ENCODE results near the gene PAX3. TPM values are rescaled to one million over a fixed set of nuclear protein-coding genes. Genes with fewer than 3 reads are reported as not detected.

The PAX3 gene
- total RNA-seq, 1 donor from 2014 or later: 0.52 TPM

- no peak overlapping the region for H3K9ac ChIP-seq (ENCODE audit: low read depth in 1 of 3, low read length in 3 of 3)
- no peaks in the 10 kb centered on the region for H3K9me3 ChIP-seq (ENCODE audit: control insufficient read depth in 3 of 3, low read length in 3 of 3)
- peaks cover 5% of the 10 kb centered on the region in 3 donors for H3K27me3 ChIP-seq (ENCODE audit: control insufficient read depth in 3 of 3, insufficient read depth in 3 of 3, low read length in 3 of 3)
- no peak overlapping the region for H3K4me3 ChIP-seq (ENCODE audit: low read length in 3 of 3)
- peaks cover 0 to 7% (median 0%) of the 10 kb centered on the region in 3 donors for H3K36me3 ChIP-seq (ENCODE audit: control insufficient read depth in 3 of 3, insufficient read depth in 3 of 3, low read length in 3 of 3)
- no peak overlapping the region for H3K27ac ChIP-seq (ENCODE audit: low read depth, low read length)
- H3K4me1 ChIP-seq (ENCODE audit: control insufficient read depth in 3 of 3, insufficient read depth in 3 of 3, low read length in 3 of 3): no peaks in the 10 kb centered on the region
Observed at GRCh38 chr2:222203041-222203440, 95.8 kb downstream of the PAX3 start.

- Histone ChIP-seq H3K27me3 (ENCODE audit: control insufficient read depth in 3 of 3, insufficient read depth in 3 of 3, low read length in 3 of 3) (peaks cover 0 to 6% (median 0%) of the 10 kb centered on the region in 3 donors), H3K4me1 (ENCODE audit: control insufficient read depth in 3 of 3, insufficient read depth in 3 of 3, low read length in 3 of 3) (no peaks in the 10 kb centered on the region), H3K9me3 (ENCODE audit: control insufficient read depth in 3 of 3, low read length in 3 of 3) (no peaks in the 10 kb centered on the region), H3K4me3 (ENCODE audit: low read length in 3 of 3) (no peak overlapping the region), H3K27ac (ENCODE audit: low read depth, low read length) (no peak overlapping the region), H3K9ac (ENCODE audit: low read depth in 1 of 3, low read length in 3 of 3) (no peak overlapping the region), H3K36me3 (ENCODE audit: control insufficient read depth in 3 of 3, insufficient read depth in 3 of 3, low read length in 3 of 3) (peaks cover 0 to 3% (median 0%) of the 10 kb centered on the region in 3 donors)
Observed at GRCh38 chr2:222196159-222196558, 102.6 kb downstream of the PAX3 start.

GRCh38 chr2:222194669-222195068, 104.1 kb downstream of the PAX3 start:
- no peak overlapping the region for H3K4me3 ChIP-seq (ENCODE audit: low read length in 3 of 3)
- no peaks in the 10 kb centered on the region for H3K4me1 ChIP-seq (ENCODE audit: control insufficient read depth in 3 of 3, insufficient read depth in 3 of 3, low read length in 3 of 3)
- H3K36me3 ChIP-seq (ENCODE audit: control insufficient read depth in 3 of 3, insufficient read depth in 3 of 3, low read length in 3 of 3): no peaks in the 10 kb centered on the region
- H3K9me3 ChIP-seq (ENCODE audit: control insufficient read depth in 3 of 3, low read length in 3 of 3): no peaks in the 10 kb centered on the region
- no peak overlapping the region for H3K27ac ChIP-seq (ENCODE audit: low read depth, low read length)
- peaks cover 0 to 4% (median 0%) of the 10 kb centered on the region in 3 donors for H3K27me3 ChIP-seq (ENCODE audit: control insufficient read depth in 3 of 3, insufficient read depth in 3 of 3, low read length in 3 of 3)
- H3K9ac ChIP-seq (ENCODE audit: low read depth in 1 of 3, low read length in 3 of 3): no peak overlapping the region

GRCh38 chr2:222193328-222193983, 105.3 kb downstream of the PAX3 start:
- H3K9ac ChIP-seq (ENCODE audit: low read depth in 1 of 3, low read length in 3 of 3): no peak overlapping the region
- H3K27ac ChIP-seq (ENCODE audit: low read depth, low read length): no peak overlapping the region
- no peaks in the 10 kb centered on the region for H3K36me3 ChIP-seq (ENCODE audit: control insufficient read depth in 3 of 3, insufficient read depth in 3 of 3, low read length in 3 of 3)
- H3K27me3 ChIP-seq (ENCODE audit: control insufficient read depth in 3 of 3, insufficient read depth in 3 of 3, low read length in 3 of 3): peaks cover 0 to 4% (median 0%) of the 10 kb centered on the region in 3 donors
- H3K4me1 ChIP-seq (ENCODE audit: control insufficient read depth in 3 of 3, insufficient read depth in 3 of 3, low read length in 3 of 3): no peaks in the 10 kb centered on the region
- H3K9me3 ChIP-seq (ENCODE audit: control insufficient read depth in 3 of 3, low read length in 3 of 3): no peaks in the 10 kb centered on the region
- no peak overlapping the region for H3K4me3 ChIP-seq (ENCODE audit: low read length in 3 of 3)

- H3K27ac ChIP-seq (ENCODE audit: low read depth, low read length): no peak overlapping the region
- no peaks in the 10 kb centered on the region for H3K36me3 ChIP-seq (ENCODE audit: control insufficient read depth in 3 of 3, insufficient read depth in 3 of 3, low read length in 3 of 3)
- no peak overlapping the region for H3K9ac ChIP-seq (ENCODE audit: low read depth in 1 of 3, low read length in 3 of 3)
- no peak overlapping the region for H3K4me3 ChIP-seq (ENCODE audit: low read length in 3 of 3)
- H3K4me1 ChIP-seq (ENCODE audit: control insufficient read depth in 3 of 3, insufficient read depth in 3 of 3, low read length in 3 of 3): no peaks in the 10 kb centered on the region
- no peaks in the 10 kb centered on the region for H3K9me3 ChIP-seq (ENCODE audit: control insufficient read depth in 3 of 3, low read length in 3 of 3)
- no peaks in the 10 kb centered on the region for H3K27me3 ChIP-seq (ENCODE audit: control insufficient read depth in 3 of 3, insufficient read depth in 3 of 3, low read length in 3 of 3)
Observed at GRCh38 chr2:222180619-222181018, 118.2 kb downstream of the PAX3 start.

- Histone ChIP-seq H3K9me3 (ENCODE audit: control insufficient read depth in 3 of 3, low read length in 3 of 3) (no peaks in the 10 kb centered on the region), H3K4me1 (ENCODE audit: control insufficient read depth in 3 of 3, insufficient read depth in 3 of 3, low read length in 3 of 3) (no peaks in the 10 kb centered on the region), H3K9ac (ENCODE audit: low read depth in 1 of 3, low read length in 3 of 3) (no peak overlapping the region), H3K27me3 (ENCODE audit: control insufficient read depth in 3 of 3, insufficient read depth in 3 of 3, low read length in 3 of 3) (peaks cover 0 to 1% (median 0%) of the 10 kb centered on the region in 3 donors), H3K27ac (ENCODE audit: low read depth, low read length) (no peak overlapping the region), H3K4me3 (ENCODE audit: low read length in 3 of 3) (no peak overlapping the region), H3K36me3 (ENCODE audit: control insufficient read depth in 3 of 3, insufficient read depth in 3 of 3, low read length in 3 of 3) (no peaks in the 10 kb centered on the region)
Observed at GRCh38 chr2:222179592-222179991, 119.2 kb downstream of the PAX3 start.

GRCh38 chr2:222178450-222178849, 120.3 kb downstream of the PAX3 start:
- Histone ChIP-seq H3K9me3 (ENCODE audit: control insufficient read depth in 3 of 3, low read length in 3 of 3) (no peaks in the 10 kb centered on the region), H3K36me3 (ENCODE audit: control insufficient read depth in 3 of 3, insufficient read depth in 3 of 3, low read length in 3 of 3) (no peaks in the 10 kb centered on the region), H3K4me1 (ENCODE audit: control insufficient read depth in 3 of 3, insufficient read depth in 3 of 3, low read length in 3 of 3) (no peaks in the 10 kb centered on the region), H3K4me3 (ENCODE audit: low read length in 3 of 3) (no peak overlapping the region), H3K9ac (ENCODE audit: low read depth in 1 of 3, low read length in 3 of 3) (no peak overlapping the region), H3K27ac (ENCODE audit: low read depth, low read length) (no peak overlapping the region), H3K27me3 (ENCODE audit: control insufficient read depth in 3 of 3, insufficient read depth in 3 of 3, low read length in 3 of 3) (peaks cover 0 to 5% (median 0%) of the 10 kb centered on the region in 3 donors)

- Histone ChIP-seq H3K36me3 (ENCODE audit: control insufficient read depth in 3 of 3, insufficient read depth in 3 of 3, low read length in 3 of 3) (no peaks in the 10 kb centered on the region), H3K4me1 (ENCODE audit: control insufficient read depth in 3 of 3, insufficient read depth in 3 of 3, low read length in 3 of 3) (no peaks in the 10 kb centered on the region), H3K4me3 (ENCODE audit: low read length in 3 of 3) (no peak overlapping the region), H3K9me3 (ENCODE audit: control insufficient read depth in 3 of 3, low read length in 3 of 3) (no peaks in the 10 kb centered on the region), H3K27ac (ENCODE audit: low read depth, low read length) (no peak overlapping the region), H3K27me3 (ENCODE audit: control insufficient read depth in 3 of 3, insufficient read depth in 3 of 3, low read length in 3 of 3) (peaks cover 0 to 5% (median 0%) of the 10 kb centered on the region in 3 donors), H3K9ac (ENCODE audit: low read depth in 1 of 3, low read length in 3 of 3) (no peak overlapping the region)
Observed at GRCh38 chr2:222176890-222177289, 121.9 kb downstream of the PAX3 start.

GRCh38 chr2:222174450-222174849, 124.3 kb downstream of the PAX3 start:
- no peak overlapping the region for H3K4me3 ChIP-seq (ENCODE audit: low read length in 3 of 3)
- H3K27ac ChIP-seq (ENCODE audit: low read depth, low read length): no peak overlapping the region
- H3K4me1 ChIP-seq (ENCODE audit: control insufficient read depth in 3 of 3, insufficient read depth in 3 of 3, low read length in 3 of 3): no peaks in the 10 kb centered on the region
- H3K9ac ChIP-seq (ENCODE audit: low read depth in 1 of 3, low read length in 3 of 3): no peak overlapping the region
- H3K27me3 ChIP-seq (ENCODE audit: control insufficient read depth in 3 of 3, insufficient read depth in 3 of 3, low read length in 3 of 3): peaks cover 0 to 5% (median 0%) of the 10 kb centered on the region in 3 donors
- no peaks in the 10 kb centered on the region for H3K36me3 ChIP-seq (ENCODE audit: control insufficient read depth in 3 of 3, insufficient read depth in 3 of 3, low read length in 3 of 3)
- no peaks in the 10 kb centered on the region for H3K9me3 ChIP-seq (ENCODE audit: control insufficient read depth in 3 of 3, low read length in 3 of 3)

- H3K4me1 ChIP-seq (ENCODE audit: control insufficient read depth in 3 of 3, insufficient read depth in 3 of 3, low read length in 3 of 3): no peaks in the 10 kb centered on the region
- H3K9me3 ChIP-seq (ENCODE audit: control insufficient read depth in 3 of 3, low read length in 3 of 3): no peaks in the 10 kb centered on the region
- H3K36me3 ChIP-seq (ENCODE audit: control insufficient read depth in 3 of 3, insufficient read depth in 3 of 3, low read length in 3 of 3): no peaks in the 10 kb centered on the region
- H3K27ac ChIP-seq (ENCODE audit: low read depth, low read length): no peak overlapping the region
- no peak overlapping the region for H3K9ac ChIP-seq (ENCODE audit: low read depth in 1 of 3, low read length in 3 of 3)
- H3K4me3 ChIP-seq (ENCODE audit: low read length in 3 of 3): no peak overlapping the region
- peaks cover 0 to under 1% (median 0%) of the 10 kb centered on the region in 3 donors for H3K27me3 ChIP-seq (ENCODE audit: control insufficient read depth in 3 of 3, insufficient read depth in 3 of 3, low read length in 3 of 3)
Observed at GRCh38 chr2:222169346-222169745, 129.5 kb downstream of the PAX3 start.

Measured in skeletal muscle tissue (tissue), 4 donors.